ENCODE data around the gene KCTD17.

- TF ChIP-seq, protein P1, sequence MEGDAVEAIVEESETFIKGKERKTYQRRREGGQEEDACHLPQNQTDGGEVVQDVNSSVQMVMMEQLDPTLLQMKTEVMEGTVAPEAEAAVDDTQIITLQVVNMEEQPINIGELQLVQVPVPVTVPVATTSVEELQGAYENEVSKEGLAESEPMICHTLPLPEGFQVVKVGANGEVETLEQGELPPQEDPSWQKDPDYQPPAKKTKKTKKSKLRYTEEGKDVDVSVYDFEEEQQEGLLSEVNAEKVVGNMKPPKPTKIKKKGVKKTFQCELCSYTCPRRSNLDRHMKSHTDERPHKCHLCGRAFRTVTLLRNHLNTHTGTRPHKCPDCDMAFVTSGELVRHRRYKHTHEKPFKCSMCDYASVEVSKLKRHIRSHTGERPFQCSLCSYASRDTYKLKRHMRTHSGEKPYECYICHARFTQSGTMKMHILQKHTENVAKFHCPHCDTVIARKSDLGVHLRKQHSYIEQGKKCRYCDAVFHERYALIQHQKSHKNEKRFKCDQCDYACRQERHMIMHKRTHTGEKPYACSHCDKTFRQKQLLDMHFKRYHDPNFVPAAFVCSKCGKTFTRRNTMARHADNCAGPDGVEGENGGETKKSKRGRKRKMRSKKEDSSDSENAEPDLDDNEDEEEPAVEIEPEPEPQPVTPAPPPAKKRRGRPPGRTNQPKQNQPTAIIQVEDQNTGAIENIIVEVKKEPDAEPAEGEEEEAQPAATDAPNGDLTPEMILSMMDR (conservative IDR thresholded peaks at IDR 0.05; ENCODE audit: low read depth, low read length), result no peak
- no peak for TF ChIP-seq EZH2 (IDR thresholded peaks at IDR 0.05; ENCODE audit: borderline replicate concordance, low read depth, low read length, poor library complexity, severe bottlenecking)
Observed at GRCh38 chr22:37056246-37056645, 4.7 kb downstream of the KCTD17 start.

All from A673 (cell line).